Measurements from ENCODE around the gene ZNF668. TPM values are rescaled to one million over a fixed set of nuclear protein-coding genes. Genes with fewer than 3 reads are reported as not detected.
A peak's percentile ranks its signal among the peaks of the same experiment; 100 is the strongest.

Gene ZNF668
- total and polyA plus RNA-seq, 2 of the 13 experiments (the other 11 are each of a cell fraction or from before 2014, with no cell fraction given) = 3.8 to 9.8 TPM

DNA sequence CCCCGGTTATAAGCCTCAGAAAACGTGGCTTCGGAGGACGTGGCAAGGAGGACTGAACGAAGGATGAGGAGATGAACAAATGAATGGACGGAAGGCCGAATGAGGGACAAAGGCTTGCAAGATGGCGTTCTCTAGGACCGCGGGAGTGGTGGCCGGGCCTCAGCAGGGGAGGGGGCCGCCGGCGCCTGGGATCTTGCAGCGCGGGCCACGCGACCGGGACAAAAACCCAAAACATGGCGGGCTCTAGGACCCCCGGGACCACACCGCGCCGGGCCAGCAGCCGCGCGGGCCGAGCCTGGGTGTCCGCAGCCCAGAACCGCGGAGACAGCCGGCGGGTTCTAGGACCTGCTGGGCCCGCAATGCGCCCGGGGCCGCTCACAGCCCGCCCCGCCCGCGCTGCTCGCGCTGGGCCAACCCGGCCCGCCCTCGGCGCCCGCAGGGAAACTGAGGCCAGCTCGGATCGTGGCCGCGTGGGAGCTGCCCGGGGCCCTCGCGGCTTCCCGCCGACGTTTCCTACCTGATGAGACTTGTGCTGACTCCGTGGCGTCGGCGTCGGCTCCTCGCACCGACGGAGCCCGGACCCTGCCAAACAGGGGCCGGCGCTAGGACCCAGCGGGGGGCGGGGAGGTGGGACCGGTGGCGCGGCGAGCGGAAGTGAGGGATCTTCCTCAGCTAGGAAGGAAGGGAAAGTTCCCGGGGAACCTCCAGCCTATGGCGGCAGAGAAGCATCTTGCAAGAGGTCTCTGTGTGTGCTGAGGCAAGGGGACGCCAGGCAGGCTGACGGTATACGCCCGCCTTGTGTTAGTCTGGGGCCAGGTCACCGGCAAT lies 684 bp downstream of the ZNF668 start (continued):
- TF ChIP-seq, protein P1, sequence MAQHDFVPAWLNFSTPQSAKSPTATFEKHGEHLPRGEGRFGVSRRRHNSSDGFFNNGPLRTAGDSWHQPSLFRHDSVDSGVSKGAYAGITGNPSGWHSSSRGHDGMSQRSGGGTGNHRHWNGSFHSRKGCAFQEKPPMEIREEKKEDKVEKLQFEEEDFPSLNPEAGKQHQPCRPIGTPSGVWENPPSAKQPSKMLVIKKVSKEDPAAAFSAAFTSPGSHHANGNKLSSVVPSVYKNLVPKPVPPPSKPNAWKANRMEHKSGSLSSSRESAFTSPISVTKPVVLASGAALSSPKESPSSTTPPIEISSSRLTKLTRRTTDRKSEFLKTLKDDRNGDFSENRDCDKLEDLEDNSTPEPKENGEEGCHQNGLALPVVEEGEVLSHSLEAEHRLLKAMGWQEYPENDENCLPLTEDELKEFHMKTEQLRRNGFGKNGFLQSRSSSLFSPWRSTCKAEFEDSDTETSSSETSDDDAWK (CRISPR knock-in tag; IDR thresholded peaks at IDR 0.05) = no peak
- TF ChIP-seq ZNF264 (CRISPR knock-in tag; IDR thresholded peaks at IDR 0.05) (no peak), ZNF678 (CRISPR knock-in tag; IDR thresholded peaks at IDR 0.05) (0 out of 2 replicates have a peak, but pooled peaks have one; percentile 23), HMGA1 (CRISPR knock-in tag; conservative IDR thresholded peaks at IDR 0.05) (no peak), PTBP1 (IDR thresholded peaks at IDR 0.05; ENCODE audit: low read depth, low read length, poor library complexity, severe bottlenecking) (peak; percentile 6), KLF15 (CRISPR knock-in tag; IDR thresholded peaks at IDR 0.05; ENCODE audit: borderline replicate concordance) (peak; percentile 68; the same call in 1 of the 2 replicates), EEA1 (CRISPR knock-in tag; IDR thresholded peaks at IDR 0.05; ENCODE audit: borderline replicate concordance) (no peak), PHF21A (CRISPR knock-in tag; IDR thresholded peaks at IDR 0.05) (no peak; the same call in 1 of the 2 replicates), RFXANK (CRISPR knock-in tag; IDR thresholded peaks at IDR 0.05) (no peak), KDM2A (CRISPR knock-in tag; IDR thresholded peaks at IDR 0.05; ENCODE audit: borderline replicate concordance, low read depth) (peak; percentile 43; the same call in 1 of the 2 replicates), ZSCAN20 (CRISPR knock-in tag; IDR thresholded peaks at IDR 0.05; ENCODE audit: borderline replicate concordance) (peak; percentile 96), SP140L (CRISPR knock-in tag; IDR thresholded peaks at IDR 0.05; ENCODE audit: borderline replicate concordance) (no peak; the same call in 1 of the 2 replicates)
- TF ChIP-seq, protein P2, sequence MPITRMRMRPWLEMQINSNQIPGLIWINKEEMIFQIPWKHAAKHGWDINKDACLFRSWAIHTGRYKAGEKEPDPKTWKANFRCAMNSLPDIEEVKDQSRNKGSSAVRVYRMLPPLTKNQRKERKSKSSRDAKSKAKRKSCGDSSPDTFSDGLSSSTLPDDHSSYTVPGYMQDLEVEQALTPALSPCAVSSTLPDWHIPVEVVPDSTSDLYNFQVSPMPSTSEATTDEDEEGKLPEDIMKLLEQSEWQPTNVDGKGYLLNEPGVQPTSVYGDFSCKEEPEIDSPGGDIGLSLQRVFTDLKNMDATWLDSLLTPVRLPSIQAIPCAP (CRISPR knock-in tag; IDR thresholded peaks at IDR 0.05; ENCODE audit: low read depth) = no peak
- TF ChIP-seq, protein P3, sequence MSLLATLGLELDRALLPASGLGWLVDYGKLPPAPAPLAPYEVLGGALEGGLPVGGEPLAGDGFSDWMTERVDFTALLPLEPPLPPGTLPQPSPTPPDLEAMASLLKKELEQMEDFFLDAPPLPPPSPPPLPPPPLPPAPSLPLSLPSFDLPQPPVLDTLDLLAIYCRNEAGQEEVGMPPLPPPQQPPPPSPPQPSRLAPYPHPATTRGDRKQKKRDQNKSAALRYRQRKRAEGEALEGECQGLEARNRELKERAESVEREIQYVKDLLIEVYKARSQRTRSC (CRISPR knock-in tag; IDR thresholded peaks at IDR 0.05; ENCODE audit: low read depth) = no peak
- TF ChIP-seq, protein P4, sequence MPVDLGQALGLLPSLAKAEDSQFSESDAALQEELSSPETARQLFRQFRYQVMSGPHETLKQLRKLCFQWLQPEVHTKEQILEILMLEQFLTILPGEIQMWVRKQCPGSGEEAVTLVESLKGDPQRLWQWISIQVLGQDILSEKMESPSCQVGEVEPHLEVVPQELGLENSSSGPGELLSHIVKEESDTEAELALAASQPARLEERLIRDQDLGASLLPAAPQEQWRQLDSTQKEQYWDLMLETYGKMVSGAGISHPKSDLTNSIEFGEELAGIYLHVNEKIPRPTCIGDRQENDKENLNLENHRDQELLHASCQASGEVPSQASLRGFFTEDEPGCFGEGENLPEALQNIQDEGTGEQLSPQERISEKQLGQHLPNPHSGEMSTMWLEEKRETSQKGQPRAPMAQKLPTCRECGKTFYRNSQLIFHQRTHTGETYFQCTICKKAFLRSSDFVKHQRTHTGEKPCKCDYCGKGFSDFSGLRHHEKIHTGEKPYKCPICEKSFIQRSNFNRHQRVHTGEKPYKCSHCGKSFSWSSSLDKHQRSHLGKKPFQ (CRISPR knock-in tag; IDR thresholded peaks at IDR 0.05; ENCODE audit: insufficient replicate concordance) = peak; percentile 79

Data from HepG2 (cell line).